NCI-H146 treated with DMSO at 0.1 percent for 48 hours (cell line): ENCODE results near the gene ELMO1.

Experiments used
- DNase-seq: peaks from one replicate; lab custom pipeline; 2025; ENCODE audit not compliant: unreplicated experiment; lab: John Stamatoyannopoulos, UW

ELMO1 gene

DNA sequence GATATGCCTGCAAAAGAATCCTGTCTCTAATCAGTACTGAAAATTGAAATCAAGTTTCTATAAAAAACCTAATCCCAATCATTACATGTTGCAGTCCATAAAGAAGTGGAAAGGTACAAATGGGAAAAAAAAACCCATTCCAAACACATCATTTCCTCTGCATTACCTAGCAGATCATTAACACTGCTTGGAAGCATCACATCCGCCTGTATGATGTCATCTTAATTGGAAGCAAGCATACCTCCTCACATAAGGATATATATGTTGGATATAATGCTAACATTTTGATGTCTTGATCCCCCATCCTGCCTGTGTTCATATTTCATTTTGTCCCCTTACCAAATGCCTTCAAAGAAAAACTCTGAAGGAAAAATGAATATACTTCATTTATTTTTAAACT is 483.0 kb downstream of the ELMO1 start:
- DNase-seq = no peak

DNA sequence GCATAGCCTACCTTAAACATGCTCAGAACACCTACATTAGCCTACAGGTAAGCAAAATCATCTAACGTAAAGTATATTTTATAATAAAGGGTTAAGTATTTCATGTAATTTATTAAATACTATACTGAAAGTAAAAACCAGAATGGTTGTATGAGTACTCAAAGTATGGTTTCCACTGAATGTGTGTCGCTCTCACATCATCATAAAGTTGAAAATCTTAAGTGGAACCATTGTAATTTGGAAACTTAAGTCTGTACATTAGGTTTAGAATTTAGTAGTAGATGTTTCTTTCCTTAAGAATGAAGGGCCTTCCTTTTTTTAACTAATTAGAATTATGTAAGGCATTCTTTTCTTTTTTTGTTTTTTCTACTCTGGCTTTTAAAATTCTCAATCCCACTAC is 484.4 kb downstream of the ELMO1 start:
- DNase-seq = no peak

DNA sequence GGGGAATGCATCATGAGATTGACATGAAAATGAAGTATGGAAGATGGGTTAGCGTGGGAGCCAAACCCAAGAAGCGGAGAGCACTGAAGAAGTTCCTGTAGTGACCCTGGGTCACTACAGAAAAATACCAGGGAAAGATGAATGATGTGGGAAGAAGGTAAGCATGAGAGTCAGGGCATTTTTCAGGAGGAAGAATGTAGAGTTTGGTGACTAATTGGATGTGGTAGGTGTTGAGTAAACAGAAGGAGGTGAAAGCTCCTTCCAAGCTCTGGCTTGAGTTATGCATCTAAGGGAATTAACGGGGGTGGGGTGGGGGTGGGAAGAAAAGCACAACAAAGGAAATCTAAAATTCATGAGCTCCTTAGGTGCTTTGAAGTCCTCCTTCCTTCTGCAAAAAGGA is 486.3 kb downstream of the ELMO1 start:
- no peak for DNase-seq

DNA sequence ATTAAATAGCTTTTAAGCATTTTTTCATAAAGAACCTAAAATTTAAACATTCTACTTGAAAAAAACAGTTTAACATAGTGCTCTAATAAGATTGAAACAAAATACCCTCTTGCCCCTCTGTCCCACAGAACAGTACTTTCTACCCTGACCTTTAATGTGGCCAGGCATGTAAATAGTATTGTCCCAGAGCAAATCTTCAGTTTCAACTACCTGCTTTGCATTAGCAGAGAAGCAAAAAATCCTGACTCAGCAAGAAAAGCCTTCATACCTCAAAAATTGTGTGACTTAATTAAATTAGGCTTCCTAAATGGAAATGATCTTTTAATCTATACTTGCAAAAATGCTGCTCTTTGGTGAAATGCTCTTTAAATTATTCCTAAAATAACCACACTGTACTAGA is 487.0 kb downstream of the ELMO1 start:
- no peak for DNase-seq

- DNase-seq = no peak
Observed at GRCh38 chr7:36961097-36961496, 487.6 kb downstream of the ELMO1 start.

GRCh38 chr7:36960105-36960504 is 488.6 kb downstream of the ELMO1 start:
- DNase-seq = no peak

- DNase-seq = peak; percentile 25
Observed at GRCh38 chr7:36958111-36958733, 490.4 kb downstream of the ELMO1 start.

DNA sequence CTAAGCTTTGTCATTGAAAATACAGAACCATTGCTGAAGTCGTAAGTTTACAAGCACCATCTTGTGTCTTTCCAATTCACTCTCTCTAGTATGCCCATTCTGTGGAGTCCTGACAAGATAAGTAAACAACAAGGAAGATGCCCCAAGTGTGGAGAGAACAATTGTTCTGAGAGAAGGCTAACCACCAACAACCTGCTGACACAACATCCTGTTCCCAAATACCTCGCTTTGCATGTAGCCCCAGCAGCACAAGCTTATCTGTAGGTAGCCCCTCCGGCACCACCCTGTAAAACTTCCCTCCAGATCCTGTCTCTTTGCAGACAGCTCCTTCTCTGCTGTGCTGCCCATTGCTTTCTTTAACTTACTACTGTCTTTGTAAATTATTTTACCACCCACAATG is 491.0 kb downstream of the ELMO1 start:
- no peak for DNase-seq

- DNase-seq = no peak
Observed at GRCh38 chr7:36956814-36957213, 491.9 kb downstream of the ELMO1 start.

DNA sequence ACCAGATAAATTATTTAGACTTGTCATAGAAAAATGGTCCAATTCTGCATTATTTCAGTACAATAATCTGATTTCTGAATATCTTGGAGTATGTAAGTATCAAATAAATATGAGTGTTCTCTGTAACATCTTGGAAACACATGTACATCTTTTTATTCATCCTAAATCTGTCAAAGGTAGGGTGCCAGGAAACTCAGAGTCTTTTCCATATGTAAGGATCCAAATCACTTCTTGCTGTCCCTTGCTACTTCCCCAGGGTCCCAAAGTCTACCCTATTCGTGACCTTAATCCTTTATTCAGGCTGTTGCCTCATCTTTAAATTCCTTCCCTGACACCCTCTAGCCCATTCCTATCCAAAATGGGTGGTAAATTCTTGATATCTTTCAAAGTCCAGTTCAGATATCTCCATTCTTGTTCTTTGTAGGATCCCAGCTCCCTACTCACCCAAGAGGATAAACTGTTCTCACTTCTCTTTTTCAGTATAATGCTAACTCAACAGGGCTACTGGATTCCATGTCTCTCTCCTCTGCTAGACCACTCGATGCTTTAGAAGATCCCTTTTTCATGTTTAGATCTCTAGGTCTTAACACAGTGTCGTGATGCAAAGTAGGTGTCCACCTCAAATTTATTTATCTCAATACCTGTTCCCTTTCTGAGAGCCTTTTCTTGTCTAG is 493.1 kb downstream of the ELMO1 start:
- DNase-seq = no peak

DNA sequence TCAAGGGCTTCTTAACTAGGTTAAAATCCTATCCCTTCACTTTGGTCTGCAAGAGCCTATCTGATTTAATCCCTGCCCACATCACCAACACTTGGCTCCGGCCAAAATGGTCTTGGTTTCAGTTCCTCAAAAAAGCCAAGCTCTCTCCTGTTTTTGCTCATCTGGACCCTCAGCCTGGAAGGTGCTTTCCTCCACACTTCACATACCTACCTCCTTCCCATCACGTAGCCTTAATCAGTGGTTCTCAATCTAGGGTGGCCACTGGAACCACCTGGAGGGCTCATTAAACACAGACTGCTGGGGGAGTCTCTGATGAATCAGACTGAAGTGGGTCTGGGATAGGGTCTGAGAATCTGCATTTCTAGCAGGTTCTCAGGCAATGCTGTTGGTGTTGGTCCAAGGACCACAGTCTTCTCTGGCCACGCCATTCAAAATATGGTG is 497.4 kb downstream of the ELMO1 start:
- DNase-seq = no peak

DNA sequence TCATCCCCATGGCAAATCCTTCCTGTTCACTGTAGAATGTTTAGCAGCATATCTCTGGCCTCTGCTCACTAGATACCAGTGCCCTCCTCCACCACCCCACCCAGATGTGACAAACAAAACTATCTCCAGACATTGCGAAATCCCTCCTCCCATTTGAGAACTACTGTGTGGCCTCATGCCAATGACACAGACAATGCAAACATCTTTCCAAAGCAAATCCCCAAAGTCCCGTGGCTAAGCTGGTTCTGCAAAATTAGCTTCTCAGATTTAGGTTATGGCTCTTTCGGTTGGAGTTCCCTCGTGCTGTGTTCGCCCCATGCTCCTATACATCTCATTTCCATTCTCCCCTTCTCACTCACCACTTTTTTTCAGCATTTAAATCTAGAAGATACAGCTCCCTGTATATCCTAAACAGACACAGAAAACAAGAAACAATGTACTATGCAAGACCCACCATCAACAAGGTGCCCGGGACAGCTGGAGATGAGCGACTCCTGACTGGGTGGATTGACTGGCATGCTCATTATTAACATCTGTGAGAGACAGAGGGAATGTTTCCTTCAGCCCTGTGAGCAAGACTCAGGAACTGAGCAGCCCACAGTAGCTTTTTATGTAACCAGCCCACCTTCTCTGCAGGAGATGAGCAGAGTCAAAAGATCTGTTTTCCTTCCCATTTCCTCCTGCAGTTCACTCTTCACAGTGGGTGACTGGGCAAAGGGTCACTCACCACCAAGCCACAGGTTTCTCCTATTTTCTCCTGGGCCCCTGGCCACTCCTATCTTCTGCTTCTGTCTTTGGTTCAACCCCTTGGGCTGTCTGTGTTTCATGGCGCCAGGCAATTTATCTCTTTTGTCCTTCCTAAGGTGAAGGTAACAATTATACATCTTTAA is 498.7 kb downstream of the ELMO1 start:
- DNase-seq = peak; percentile 44

- no peak for DNase-seq
Observed at GRCh38 chr7:36946401-36946739, 502.3 kb downstream of the ELMO1 start.

- DNase-seq = peak; percentile 58
Observed at GRCh38 chr7:36945612-36946400, 502.9 kb downstream of the ELMO1 start.

DNA sequence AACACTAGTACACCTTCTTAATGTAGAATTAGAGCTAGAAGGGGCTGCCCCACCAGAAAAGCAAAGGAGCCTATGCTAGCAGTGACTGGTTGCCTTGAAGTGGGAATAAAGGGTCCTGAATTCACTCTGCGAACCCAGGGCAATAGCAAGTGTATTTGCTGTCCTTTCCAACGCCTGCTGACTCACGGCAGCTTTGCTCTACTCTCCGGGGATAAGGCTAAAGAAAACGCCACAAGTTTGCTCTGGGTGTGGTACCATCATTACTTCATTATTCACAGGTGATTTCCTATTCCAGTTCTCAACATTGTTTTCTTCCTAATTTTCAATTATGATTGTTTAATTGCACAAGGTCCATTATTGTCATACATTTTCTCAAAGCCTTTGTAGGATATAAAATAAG is 503.8 kb downstream of the ELMO1 start:
- no peak for DNase-seq

DNA sequence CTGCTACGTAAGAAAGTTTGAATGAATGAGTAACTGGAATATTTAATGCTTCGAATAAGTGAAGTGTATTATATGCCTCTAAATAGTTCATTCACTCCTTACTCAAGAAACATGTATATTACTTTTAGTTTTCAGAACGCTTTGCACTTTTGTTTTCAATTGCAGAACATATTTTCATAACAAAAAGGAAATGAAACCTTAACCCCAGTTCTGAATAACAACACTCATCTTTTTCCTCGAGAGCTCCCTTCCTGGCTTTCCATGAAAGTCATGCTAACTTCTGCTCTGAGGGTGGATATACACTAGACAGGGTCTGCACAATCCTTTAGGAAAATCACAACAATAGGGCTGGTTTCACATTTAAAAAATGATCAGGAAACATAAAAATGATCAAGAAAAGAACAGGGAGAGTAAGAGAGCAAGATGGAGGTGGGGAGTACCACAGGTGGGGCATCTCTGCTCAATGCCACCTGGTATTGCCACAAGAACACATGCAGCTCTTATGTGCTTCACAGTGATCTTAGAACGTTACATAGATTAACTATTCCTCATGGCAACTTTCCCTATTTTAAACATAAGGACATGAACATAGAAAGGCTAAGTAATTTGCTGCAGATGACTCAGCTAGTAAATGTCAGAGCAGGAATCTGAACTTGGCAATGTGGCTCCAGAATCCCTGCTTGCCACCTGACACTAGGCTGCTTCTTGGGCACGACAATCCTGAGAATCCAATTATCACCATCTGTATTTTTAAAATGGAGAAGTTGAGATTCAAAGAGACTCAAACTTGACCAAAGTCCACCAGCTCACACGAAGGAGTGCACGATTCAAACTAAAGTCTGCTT is 504.9 kb downstream of the ELMO1 start:
- DNase-seq = no peak

- DNase-seq = no peak
Observed at GRCh38 chr7:36942955-36943354, 505.7 kb downstream of the ELMO1 start.

GRCh38 chr7:36942541-36942940 is 506.1 kb downstream of the ELMO1 start:
- no peak for DNase-seq

GRCh38 chr7:36942025-36942424 is 506.6 kb downstream of the ELMO1 start:
- DNase-seq = no peak

DNA sequence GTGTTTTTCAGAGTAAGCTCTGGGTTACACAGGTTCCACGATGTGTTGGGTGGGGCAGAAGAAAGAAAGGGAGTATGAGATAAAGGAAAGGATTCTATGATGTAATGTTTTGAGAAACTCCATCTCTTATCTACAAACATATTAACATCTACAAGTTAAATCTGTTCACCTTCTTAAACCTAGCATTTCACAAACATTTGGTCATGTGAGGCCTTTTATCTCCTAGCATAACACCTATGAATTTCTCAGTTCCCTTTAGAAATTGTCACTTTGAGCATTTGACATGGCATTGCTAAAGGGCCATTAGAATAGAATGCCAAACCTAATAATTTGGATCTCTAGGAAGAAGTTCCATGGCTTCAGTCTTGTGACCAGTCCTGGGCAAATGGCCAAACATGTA is 507.3 kb downstream of the ELMO1 start:
- no peak for DNase-seq
